Measurements from ENCODE around the gene AKR1A1.
"Not testable (repeated sequence)": the region's sequence is repeated elsewhere in the genome, so short reads cannot be mapped to it uniquely, and the experiment has no call there.

The AKR1A1 gene

GRCh38 chr1:45550401-45551351 is at the start of gene AKR1A1:
Gene AKR1A1, plus strand, starts transcription at chr1:45550826. Its CDS starts 10,969 bp downstream, at chr1:45561795.
- no peak for FAIRE-seq

- no peak for FAIRE-seq
Observed at GRCh38 chr1:45501505-45501859, 49.1 kb upstream of the AKR1A1 start.

GRCh38 chr1:45503462-45504360 is 46.9 kb upstream of the AKR1A1 start:
- FAIRE-seq = no peak

GRCh38 chr1:45507195-45507594 is 43.4 kb upstream of the AKR1A1 start:
- no peak for FAIRE-seq

DNA sequence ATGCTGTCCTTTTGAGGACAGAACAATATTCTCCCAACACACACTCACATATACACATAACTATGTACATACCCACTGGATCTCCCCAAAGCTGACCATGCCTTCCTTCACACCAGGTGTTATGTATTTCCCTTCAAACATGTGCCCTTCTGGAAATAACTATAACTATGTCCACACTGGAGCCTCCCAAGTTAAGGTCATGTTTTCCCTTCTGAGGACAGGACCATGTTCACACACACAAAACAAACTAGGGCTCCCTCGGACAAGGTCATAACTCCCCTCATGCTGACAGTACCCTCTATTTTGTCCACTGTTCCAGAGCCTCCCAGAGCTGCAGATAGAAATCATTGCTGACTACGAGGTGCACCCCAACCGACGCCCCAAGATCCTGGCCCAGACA is 42.7 kb upstream of the AKR1A1 start:
- FAIRE-seq = no peak

- FAIRE-seq = no peak
Observed at GRCh38 chr1:45508295-45509151, 42.1 kb upstream of the AKR1A1 start.

DNA sequence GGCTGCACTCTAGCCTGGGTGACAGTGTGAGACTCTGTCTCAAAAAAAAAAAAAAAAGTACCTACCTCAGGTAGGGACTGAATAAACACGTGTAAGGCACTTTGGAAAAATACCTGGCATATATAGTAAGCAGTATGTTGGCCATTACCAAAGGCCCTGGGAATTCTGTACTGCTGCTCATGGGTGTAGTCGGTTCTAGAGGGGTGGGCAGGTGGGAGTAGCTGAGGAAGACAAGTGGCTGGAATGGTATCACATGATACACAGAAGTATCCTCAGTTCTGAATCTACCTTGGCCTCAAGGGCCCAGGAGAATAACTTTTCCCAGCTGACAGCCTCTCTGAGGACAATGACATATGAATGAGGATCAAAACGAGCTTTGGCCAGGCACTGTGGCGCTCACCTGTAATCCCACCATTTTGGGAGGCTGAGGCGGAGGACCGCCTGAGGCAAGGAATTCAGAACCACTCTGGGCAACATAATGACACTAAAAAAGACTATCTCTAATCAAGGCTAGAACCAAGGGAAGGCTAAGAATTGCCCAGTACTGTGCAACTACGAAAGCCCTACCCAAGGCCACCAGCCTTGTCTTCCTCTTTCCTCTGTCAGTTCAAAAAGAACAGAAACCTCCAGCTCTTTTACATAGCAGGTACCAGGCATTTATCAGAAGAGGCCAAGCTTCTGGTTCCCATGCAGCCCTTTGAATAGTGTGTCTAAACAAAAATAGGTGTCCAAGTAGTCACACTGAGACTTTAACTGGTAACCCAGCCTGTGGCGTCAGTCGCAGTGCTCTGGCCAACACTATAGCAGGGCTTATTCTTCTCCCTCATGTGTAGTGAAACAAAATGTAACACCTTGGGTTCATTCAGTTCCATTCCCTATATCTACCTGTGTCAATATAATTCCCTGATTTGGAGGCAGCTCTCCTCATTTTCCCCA is 40.3 kb upstream of the AKR1A1 start:
- FAIRE-seq = no peak

DNA sequence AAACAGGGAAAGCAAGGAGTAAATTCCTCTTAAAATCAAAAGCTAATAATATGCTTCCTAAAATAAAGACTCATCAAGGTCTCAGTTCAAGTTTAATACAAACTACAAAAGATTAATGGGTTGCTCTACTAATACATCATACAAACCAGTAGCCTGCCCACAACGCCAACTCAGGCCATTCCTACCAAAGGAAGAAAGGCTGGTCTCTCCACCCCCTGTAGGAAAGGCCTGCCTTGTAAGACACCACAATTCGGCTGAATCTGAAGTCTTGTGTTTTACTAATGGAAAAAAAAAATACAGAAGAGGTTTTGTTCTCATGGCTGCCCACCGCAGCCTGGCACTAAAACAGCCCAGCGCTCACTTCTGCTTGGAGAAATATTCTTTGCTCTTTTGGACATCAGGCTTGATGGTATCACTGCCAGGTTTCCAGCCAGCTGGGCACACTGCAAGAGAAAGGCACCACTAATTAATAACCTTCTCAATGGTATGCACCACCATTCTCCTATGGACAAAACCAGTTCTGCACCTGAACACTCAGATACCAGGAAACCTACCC is 39.6 kb upstream of the AKR1A1 start:
- FAIRE-seq = no peak

DNA sequence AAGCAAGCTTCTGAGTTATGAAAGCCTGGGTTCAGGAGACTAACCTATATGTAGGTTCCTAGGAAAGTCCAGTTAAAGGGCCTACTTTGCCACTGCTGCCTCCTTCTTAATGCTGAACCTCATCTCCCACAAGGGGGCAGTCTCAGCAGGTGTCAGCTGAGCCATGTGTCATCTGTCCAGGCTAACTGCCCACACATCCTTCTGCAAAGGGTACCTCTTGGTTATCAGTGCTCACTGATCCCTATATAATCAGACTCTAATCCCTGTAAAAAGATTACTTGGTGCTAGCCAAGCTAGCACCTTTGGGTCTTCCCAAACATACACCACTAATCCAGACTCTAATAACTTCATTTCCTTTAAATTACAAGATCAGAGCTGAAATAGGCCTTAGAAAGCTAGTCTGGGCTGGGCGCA is 38.0 kb upstream of the AKR1A1 start:
- FAIRE-seq = no peak

DNA sequence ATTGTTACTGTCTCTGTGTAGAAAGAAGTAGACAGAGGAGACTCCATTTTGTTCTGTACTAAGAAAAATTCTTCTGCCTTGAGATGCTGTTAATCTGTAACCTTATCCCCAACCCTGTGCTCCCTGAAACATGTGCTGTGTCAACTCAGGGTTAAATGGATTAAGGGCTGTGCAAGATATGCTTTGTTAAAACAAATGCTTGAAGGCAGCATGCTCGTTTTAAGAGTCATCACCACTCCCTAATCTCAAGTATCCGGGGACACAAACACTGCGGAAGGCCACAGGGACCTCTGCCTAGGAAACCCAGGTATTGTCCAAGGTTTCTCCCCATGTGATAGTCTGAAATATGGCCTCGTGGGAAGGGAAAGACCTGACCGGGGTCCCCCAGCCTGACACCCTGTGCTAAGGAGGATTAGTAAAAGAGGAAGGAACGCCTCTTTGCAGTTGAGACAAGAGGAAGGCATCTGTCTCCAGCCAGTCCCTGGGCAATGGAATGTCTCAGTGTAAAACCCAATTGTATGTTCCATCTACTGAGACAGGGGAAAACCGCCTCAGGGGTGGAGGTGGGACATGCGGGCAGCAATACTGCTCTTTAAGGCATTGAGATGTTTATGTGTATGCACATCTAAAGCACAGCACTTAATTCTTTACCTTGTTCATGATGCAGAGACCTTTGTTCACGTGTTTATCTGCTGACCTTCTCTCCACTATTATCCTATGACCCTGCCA is 36.9 kb upstream of the AKR1A1 start:
- FAIRE-seq = not testable (repeated sequence)

GRCh38 chr1:45516036-45516435 is 34.6 kb upstream of the AKR1A1 start:
- FAIRE-seq = no peak

DNA sequence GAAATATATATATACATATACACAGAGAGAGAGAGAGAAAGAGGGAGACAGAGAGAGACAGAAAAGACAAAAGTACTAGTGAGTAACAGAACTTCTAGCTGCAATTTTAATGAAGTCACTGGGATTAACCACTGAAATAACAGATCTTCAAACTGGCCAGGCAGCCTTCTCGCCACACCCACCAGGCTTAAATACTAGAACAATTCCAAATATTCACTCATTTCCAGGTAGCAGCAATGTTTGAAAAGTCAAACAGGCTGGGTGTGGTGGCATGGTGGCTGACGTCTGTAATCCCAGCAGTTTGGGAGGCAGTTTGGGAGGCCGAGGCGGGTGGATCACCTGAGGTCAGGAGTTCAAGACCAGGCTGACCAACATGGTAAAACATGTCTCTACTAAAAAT is 34.2 kb upstream of the AKR1A1 start:
- FAIRE-seq = no peak

DNA sequence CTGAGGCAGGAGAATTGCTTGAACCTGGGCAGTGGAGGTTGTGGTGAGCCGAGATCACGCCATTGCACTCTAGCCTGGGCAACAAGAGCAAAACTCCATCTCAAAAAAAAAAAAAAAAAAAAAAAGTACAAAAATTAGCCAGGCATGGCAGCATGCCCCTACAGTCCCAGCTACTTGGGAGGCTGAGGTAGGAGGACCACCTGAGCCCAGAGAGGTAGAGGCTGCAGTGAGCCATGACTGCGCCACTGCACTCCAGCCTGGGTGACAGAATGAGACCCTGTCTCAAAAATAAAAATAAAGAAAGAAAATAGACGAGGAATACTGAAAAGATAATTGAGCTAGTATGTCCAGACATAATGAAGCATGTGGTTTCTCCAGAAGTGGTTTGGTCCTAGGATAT is 32.3 kb upstream of the AKR1A1 start:
- not testable (repeated sequence) for FAIRE-seq

- no peak for FAIRE-seq
Observed at GRCh38 chr1:45518910-45519309, 31.7 kb upstream of the AKR1A1 start.

- not testable (repeated sequence) for FAIRE-seq
Observed at GRCh38 chr1:45519774-45520173, 30.9 kb upstream of the AKR1A1 start.

DNA sequence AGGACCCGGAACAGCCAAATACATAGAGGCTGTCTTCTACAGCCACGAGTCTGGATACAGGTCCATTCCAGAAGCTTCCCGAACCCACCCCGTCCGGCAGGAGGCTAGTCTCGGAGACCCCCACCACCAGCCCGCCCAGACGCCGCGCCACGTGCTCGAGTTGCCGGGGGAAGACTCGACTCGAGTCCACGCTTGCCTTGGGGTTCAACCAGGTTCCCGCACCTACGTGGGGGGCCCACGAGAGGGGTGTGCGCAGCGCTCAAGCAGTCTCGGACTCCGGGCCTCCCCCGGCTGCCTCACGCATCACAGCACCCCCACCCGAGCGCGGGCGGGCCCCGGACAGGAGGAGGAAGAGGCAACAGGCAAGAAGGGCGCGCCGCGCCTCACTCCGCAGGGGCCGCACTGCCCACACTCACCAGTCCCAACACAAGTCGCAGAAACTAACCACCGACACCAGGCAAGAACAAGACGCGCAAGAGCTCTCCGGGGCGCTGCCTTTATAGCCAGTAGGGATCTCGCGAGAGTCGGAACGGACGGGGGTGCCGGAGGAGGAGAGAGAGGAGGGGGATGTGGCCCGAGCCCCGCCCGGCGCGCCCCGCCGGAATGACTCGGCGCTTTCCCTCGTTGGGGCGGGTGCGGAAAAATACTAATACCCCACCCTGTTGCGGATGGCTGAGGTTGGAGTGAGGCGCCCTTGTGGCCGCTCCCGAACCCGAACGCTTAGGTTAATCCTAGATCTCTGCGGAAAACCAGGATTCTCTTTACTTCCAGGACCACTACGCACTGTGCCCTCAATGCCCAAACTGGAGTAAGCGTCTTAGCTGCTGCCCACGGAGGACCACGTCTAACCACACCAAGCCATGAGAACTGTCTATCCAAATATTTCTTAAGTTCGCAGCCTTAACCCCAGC is 29.0 kb upstream of the AKR1A1 start, which contains the start of gene PRDX1:
Gene PRDX1, minus strand, starts transcription at position 472 of the 911 bp plus-strand sequence. CDS start 2,841 bp downstream, outside the sequence.
- no peak for FAIRE-seq

- FAIRE-seq = no peak
Observed at GRCh38 chr1:45522324-45523104, 28.1 kb upstream of the AKR1A1 start.

GRCh38 chr1:45523516-45523915 is 27.1 kb upstream of the AKR1A1 start:
- not testable (repeated sequence) for FAIRE-seq
